GM19025 (cell line): ENCODE measurements around the gene FBXO28.

Experiments used
- ATAC-seq: cut with Tn5 transposase; IDR thresholded peaks from one replicate; pipeline ENCODE4 v1.9.1; 2021; ENCODE audit warnings: mild to moderate bottlenecking, low read depth, moderate library complexity; ENCODE audit not compliant: unreplicated experiment

Gene FBXO28

GRCh38 chr1:224095339-224095738 lies 18.6 kb upstream of the FBXO28 start:
- ATAC-seq = no peak

GRCh38 chr1:224095867-224096266 lies 18.0 kb upstream of the FBXO28 start:
- ATAC-seq = no peak

GRCh38 chr1:224096773-224097172 lies 17.1 kb upstream of the FBXO28 start:
- no peak for ATAC-seq

GRCh38 chr1:224098007-224098406 lies 15.9 kb upstream of the FBXO28 start:
- ATAC-seq = no peak

GRCh38 chr1:224106568-224107281 lies 7.2 kb upstream of the FBXO28 start:
- peak; percentile 64 for ATAC-seq

- ATAC-seq = no peak
Observed at GRCh38 chr1:224107282-224107625, 6.7 kb upstream of the FBXO28 start.

- no peak for ATAC-seq
Observed at GRCh38 chr1:224108991-224109390, 4.9 kb upstream of the FBXO28 start.

- ATAC-seq = no peak
Observed at GRCh38 chr1:224109981-224110380, 3.9 kb upstream of the FBXO28 start.

- ATAC-seq = no peak
Observed at GRCh38 chr1:224113005-224113404, 906 bp upstream of the FBXO28 start.

- no peak for ATAC-seq
Observed at GRCh38 chr1:224113545-224113917, 380 bp upstream of the FBXO28 start.

GRCh38 chr1:224114787-224115175 lies 870 bp downstream of the FBXO28 start:
- no peak for ATAC-seq

GRCh38 chr1:224116131-224116530 lies 2.2 kb downstream of the FBXO28 start:
- ATAC-seq = no peak

- no peak for ATAC-seq
Observed at GRCh38 chr1:224118688-224119087, 4.8 kb downstream of the FBXO28 start.

GRCh38 chr1:224123136-224123535 lies 9.2 kb downstream of the FBXO28 start:
- no peak for ATAC-seq

- ATAC-seq = no peak
Observed at GRCh38 chr1:224124220-224124619, 10.3 kb downstream of the FBXO28 start.

- ATAC-seq = no peak
Observed at GRCh38 chr1:224127925-224128819, 14.3 kb downstream of the FBXO28 start.

- no peak for ATAC-seq
Observed at GRCh38 chr1:224131253-224131652, 17.3 kb downstream of the FBXO28 start.

GRCh38 chr1:224132901-224133300 lies 19.0 kb downstream of the FBXO28 start:
- no peak for ATAC-seq

- no peak for ATAC-seq
Observed at GRCh38 chr1:224133741-224134299, 19.9 kb downstream of the FBXO28 start.

- ATAC-seq = no peak
Observed at GRCh38 chr1:224137518-224137917, 23.6 kb downstream of the FBXO28 start.

- no peak for ATAC-seq
Observed at GRCh38 chr1:224138198-224138597, 24.3 kb downstream of the FBXO28 start.

- no peak for ATAC-seq
Observed at GRCh38 chr1:224141693-224142092, 27.8 kb downstream of the FBXO28 start.
